ENCODE measurements around the gene SMIM35.

- no peak for TF ChIP-seq GRHL1 (CRISPR knock-in tag; conservative IDR thresholded peaks at IDR 0.05)
- TF ChIP-seq ZBTB40 (IDR thresholded peaks at IDR 0.05): no peak
- no peak for TF ChIP-seq ZBTB40 (CRISPR knock-in tag; IDR thresholded peaks at IDR 0.05)
- no peak for TF ChIP-seq TAF1 (CRISPR knock-in tag; IDR thresholded peaks at IDR 0.05)
- no peak for TF ChIP-seq RARG (CRISPR knock-in tag; IDR thresholded peaks at IDR 0.05; ENCODE audit: low read depth)
- no peak for TF ChIP-seq KDM5A (IDR thresholded peaks at IDR 0.05; ENCODE audit: borderline replicate concordance, low read length)
- no peak for TF ChIP-seq DRAP1 (CRISPR knock-in tag; IDR thresholded peaks at IDR 0.05)
- no peak for TF ChIP-seq KDM1A (CRISPR knock-in tag; IDR thresholded peaks at IDR 0.05)
- no peak for TF ChIP-seq DNMT3B (CRISPR knock-in tag; conservative IDR thresholded peaks at IDR 0.05)
- no peak for TF ChIP-seq SMC3 (IDR thresholded peaks at IDR 0.05; ENCODE audit: low read length)
- TF ChIP-seq IRF2 (CRISPR knock-in tag; IDR thresholded peaks at IDR 0.05): no peak
- no peak for TF ChIP-seq ZNF737 (CRISPR knock-in tag; IDR thresholded peaks at IDR 0.05; ENCODE audit: borderline replicate concordance)
- TF ChIP-seq ZBTB39 (CRISPR knock-in tag; IDR thresholded peaks at IDR 0.05): no peak
Measured at GRCh38 chr11:118015385-118015841, 71.3 kb downstream of the SMIM35 start.
